ENCODE results near the gene SNRPE. TPM values are rescaled to one million over a fixed set of nuclear protein-coding genes. Genes with fewer than 3 reads are reported as not detected.

The SNRPE gene
- total RNA-seq, 1 experiment from 2014 or later = 326 TPM

DNA sequence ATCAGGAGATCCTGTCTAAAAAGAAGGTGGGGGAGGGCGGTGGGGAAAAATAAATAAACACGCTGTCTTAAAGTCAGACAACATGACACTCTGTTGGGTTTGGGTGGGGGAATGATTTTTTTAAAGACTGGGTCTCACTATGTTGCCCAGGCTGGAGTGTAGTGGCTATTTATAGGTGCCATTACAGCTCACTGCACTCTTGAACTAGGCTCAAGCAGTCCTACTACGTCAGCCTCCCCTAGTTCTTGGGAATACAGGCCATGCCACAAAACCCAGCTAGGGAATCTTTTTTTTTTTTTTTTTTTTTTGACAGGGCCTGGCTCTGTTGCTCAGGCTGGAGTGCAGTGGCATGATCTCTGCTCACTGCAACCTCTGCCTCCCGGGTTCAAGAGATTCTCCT is 2.4 kb upstream of the SNRPE start:
- Histone ChIP-seq H3K23me2 (ENCODE audit: insufficient read length, low read depth, low read length, poor library complexity, severe bottlenecking) (peaks cover 3% of the 10 kb centered on the region), H3K9ac (ENCODE audit: extremely low read depth, insufficient read length, low read length) (no peak overlapping the region), H3K9me3 (ENCODE audit: control insufficient read depth, low read depth, low read length) (no peaks in the 10 kb centered on the region), H2AFZ (ENCODE audit: low read length) (no peak overlapping the region), H3K14ac (ENCODE audit: insufficient read depth, low read length) (no peak overlapping the region), H3K4ac (ENCODE audit: low read depth, low read length) (no peak overlapping the region), H2BK20ac (ENCODE audit: low read depth, low read length, poor library complexity, severe bottlenecking) (no peak overlapping the region), H3K56ac (ENCODE audit: insufficient read length, low read depth, low read length) (no peak overlapping the region), H2AK5ac (ENCODE audit: insufficient read length, low read length) (no peak overlapping the region), H3K18ac (ENCODE audit: insufficient read length, low read depth, low read length) (no peak overlapping the region), H3K27me3 (ENCODE audit: insufficient read depth, low read length) (no peaks in the 10 kb centered on the region), H4K5ac (ENCODE audit: insufficient read length, low read depth, low read length) (no peak overlapping the region), H3K79me1 (ENCODE audit: insufficient read depth, low read depth, low read length, poor library complexity, severe bottlenecking) (no peaks in the 10 kb centered on the region), H2BK12ac (ENCODE audit: insufficient read length, low read depth, low read length) (no peak overlapping the region), H4K20me1 (ENCODE audit: control insufficient read depth, insufficient read depth, insufficient read length) (no peaks in the 10 kb centered on the region), H3K4me2 (ENCODE audit: insufficient read depth, insufficient read length, low read length) (no peak overlapping the region), H4K8ac (replicated peaks; ENCODE audit: insufficient read length, low read depth, low read length) (no peak overlapping the region), H4K91ac (ENCODE audit: insufficient read length, low read depth, low read length) (no peak overlapping the region), H3K79me2 (ENCODE audit: insufficient read depth, low read length) (peaks cover 10% of the 10 kb centered on the region; the same call in 1 of the 2 replicates), H3K27ac (ENCODE audit: insufficient read length, low read depth, low read length) (no peak overlapping the region), H2BK5ac (ENCODE audit: insufficient read length, low read length) (no peak overlapping the region), H3K23ac (ENCODE audit: insufficient read length, low read depth, low read length) (no peak overlapping the region), H2BK120ac (ENCODE audit: low read depth, low read length, poor library complexity, severe bottlenecking) (no peak overlapping the region), H2BK15ac (ENCODE audit: low read depth, low read length) (no peak overlapping the region), H3K4me1 (ENCODE audit: insufficient read depth, low read length) (peaks cover 2% of the 10 kb centered on the region; the same call in 1 of the 2 replicates), H3T11ph (ENCODE audit: low read length) (no peak overlapping the region)
- Mint-ChIP-seq H3K9me3 (no peaks in the 10 kb centered on the region), H3K27ac (no peak overlapping the region), H3K4me3 (no peak overlapping the region; a peak in 1 of 5 replicates), H3K4me1 (peaks cover 8 to 11% of the 10 kb centered on the region in 2 experiments), H3K27me3 (ENCODE audit: low read depth) (no peaks in the 10 kb centered on the region; the same call in 1 of the 2 replicates), H3K36me3 (ENCODE audit: insufficient read depth in 1 of 3, low read depth in 3 of 3) (peaks cover 8 to 24% (median 24%) of the 10 kb centered on the region in 3 experiments; a peak in 6 of 7 replicates)
- TF ChIP-seq, protein P1, sequence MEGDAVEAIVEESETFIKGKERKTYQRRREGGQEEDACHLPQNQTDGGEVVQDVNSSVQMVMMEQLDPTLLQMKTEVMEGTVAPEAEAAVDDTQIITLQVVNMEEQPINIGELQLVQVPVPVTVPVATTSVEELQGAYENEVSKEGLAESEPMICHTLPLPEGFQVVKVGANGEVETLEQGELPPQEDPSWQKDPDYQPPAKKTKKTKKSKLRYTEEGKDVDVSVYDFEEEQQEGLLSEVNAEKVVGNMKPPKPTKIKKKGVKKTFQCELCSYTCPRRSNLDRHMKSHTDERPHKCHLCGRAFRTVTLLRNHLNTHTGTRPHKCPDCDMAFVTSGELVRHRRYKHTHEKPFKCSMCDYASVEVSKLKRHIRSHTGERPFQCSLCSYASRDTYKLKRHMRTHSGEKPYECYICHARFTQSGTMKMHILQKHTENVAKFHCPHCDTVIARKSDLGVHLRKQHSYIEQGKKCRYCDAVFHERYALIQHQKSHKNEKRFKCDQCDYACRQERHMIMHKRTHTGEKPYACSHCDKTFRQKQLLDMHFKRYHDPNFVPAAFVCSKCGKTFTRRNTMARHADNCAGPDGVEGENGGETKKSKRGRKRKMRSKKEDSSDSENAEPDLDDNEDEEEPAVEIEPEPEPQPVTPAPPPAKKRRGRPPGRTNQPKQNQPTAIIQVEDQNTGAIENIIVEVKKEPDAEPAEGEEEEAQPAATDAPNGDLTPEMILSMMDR (conservative IDR thresholded peaks at IDR 0.05) = no peak
- DNase-seq = no peak
- no CpG with 5 or more reads among the region's 4 CpGs for WGBS (ENCODE audit: extremely low coverage, insufficient read length, low lambda C conversion rate)

Data from H9 (cell line).